Hepatocyte (in vitro differentiated cells): ENCODE measurements around the gene PARD3B. TPM values are rescaled to one million over a fixed set of nuclear protein-coding genes. Genes with fewer than 3 reads are reported as not detected.

Source experiments
- DNase-seq: peaks from one replicate; pipeline ENCODE4 v3.0.0-alpha.2; 2016; ENCODE audit warnings: low spot score
- H2AFZ ChIP-seq: fragments of 200-600 bp; sonication (generic); 2 replicates; pipeline ENCODE4 v1.6.0; 2016; ENCODE audit warnings: antibody characterized with exemption, mild to moderate bottlenecking
- H3K27ac ChIP-seq: fragments of 200-600 bp; sonication (generic); 2 replicates; pipeline ENCODE4 v1.5.1; 2016; ENCODE audit warnings: mild to moderate bottlenecking
- H3K27me3 ChIP-seq: fragments of 200-600 bp; sonication (generic); 2 replicates; pipeline ENCODE4 v1.6.1; 2016
- H3K36me3 ChIP-seq: fragments of 200-600 bp; sonication (generic); replicated peaks from 2 replicates; pipeline ENCODE4 v1.5.1; 2016; ENCODE audit warnings: low read depth; ENCODE audit not compliant: insufficient read depth
- H3K4me1 ChIP-seq: fragments of 200-600 bp; sonication (generic); 2 replicates; pipeline ENCODE4 v1.5.1; 2016; ENCODE audit warnings: mild to moderate bottlenecking, moderate library complexity; ENCODE audit not compliant: insufficient read depth
- H3K4me2 ChIP-seq: fragments of 200-600 bp; sonication (generic); 2 replicates; pipeline ENCODE4 v1.6.0; 2016
- H3K4me3 ChIP-seq: fragments of 200-600 bp; sonication (generic); 2 replicates; pipeline ENCODE4 v1.5.1; 2016; ENCODE audit warnings: mild to moderate bottlenecking
- H3K79me2 ChIP-seq: fragments of 200-600 bp; sonication (generic); 2 replicates; pipeline ENCODE4 v1.6.0; 2017; ENCODE audit warnings: mild to moderate bottlenecking
- H3K9me2 ChIP-seq: fragments of 200-600 bp; sonication (generic); replicated peaks from 2 replicates; pipeline ENCODE4 v1.6.0; 2017; ENCODE audit warnings: mild to moderate bottlenecking; ENCODE audit not compliant: insufficient read depth
- H3K9me3 ChIP-seq: fragments of 200-600 bp; sonication (generic); 2 replicates; pipeline ENCODE4 v1.5.1; 2016; ENCODE audit warnings: low read depth, mild to moderate bottlenecking
- H4K20me1 ChIP-seq: fragments of 200-600 bp; sonication (generic); 2 replicates; pipeline ENCODE4 v1.6.0; 2016; ENCODE audit warnings: mild to moderate bottlenecking; ENCODE audit not compliant: insufficient read depth, poor library complexity, severe bottlenecking
- CTCF ChIP-seq: fragments of 200-600 bp; sonication (generic); IDR thresholded peaks from 2 replicates; pipeline ENCODE4 v1.5.1; 2016; ENCODE audit warnings: antibody characterized with exemption, mild to moderate bottlenecking; ENCODE audit not compliant: poor library complexity
- EZH2 ChIP-seq: fragments of 200-600 bp; sonication (generic); IDR thresholded peaks from 2 replicates; pipeline ENCODE4 v1.6.1; 2016; ENCODE audit warnings: antibody characterized with exemption, mild to moderate bottlenecking, borderline replicate concordance
- EZH2phosphoT487 ChIP-seq: fragments of 200-600 bp; sonication (generic); IDR thresholded peaks from one replicate; pipeline ENCODE4 v1.6.1; 2018; ENCODE audit warnings: antibody characterized with exemption, mild to moderate bottlenecking, low read depth, moderate library complexity; ENCODE audit not compliant: unreplicated experiment, severe bottlenecking
- WGBS: methylation state at CpG from one replicate; pipeline ENCODE4 v1.1.6; 2016; ENCODE audit warnings: low lambda C conversion rate; ENCODE audit errors: missing lambda C conversion rate; 5-methylcytosine and 5-hydroxymethylcytosine counted together
- polyA plus RNA-seq: library from polyadenylated mRNA; unstranded; fragments of >200 nt; fragmentation: Nextera tagmentation; extraction: Ambion mirVana; gene quantifications from 2 replicates; pipeline ENCODE4 v1.2.1, GENCODE V29; 2016
- total RNA-seq: library from RNA; depleted of rRNA; stranded (reverse); fragments of >200 nt; gene quantifications from 2 replicates; pipeline ENCODE4 v1.2.3, GENCODE V29; 2014

The PARD3B gene
- total and polyA plus RNA-seq, 2 experiments from 2014 or later, result 11.5 to 21.7 TPM

GRCh38 chr2:205656461-205656860 lies 1111.2 kb downstream of the PARD3B start:
- Histone ChIP-seq H3K79me2 (no peaks in the 10 kb centered on the region), H3K4me2 (no peak overlapping the region), H3K27ac (no peak overlapping the region), H3K9me3 (no peaks in the 10 kb centered on the region), H4K20me1 (no peaks in the 10 kb centered on the region), H3K27me3 (no peaks in the 10 kb centered on the region), H3K4me3 (no peak overlapping the region), H3K9me2 (no peaks in the 10 kb centered on the region), H3K36me3 (no peaks in the 10 kb centered on the region), H3K4me1 (no peaks in the 10 kb centered on the region), H2AFZ (no peak overlapping the region)
- DNase-seq, result no peak
- WGBS, result 80% methylated on average over 7 of the region's 7 CpGs
- no peak for TF ChIP-seq EZH2
- TF ChIP-seq EZH2phosphoT487, result no peak
- no peak for TF ChIP-seq CTCF

- no peak overlapping the region for H3K27ac ChIP-seq
- no peaks in the 10 kb centered on the region for H3K9me3 ChIP-seq
- TF ChIP-seq CTCF (no peak), EZH2phosphoT487 (no peak), EZH2 (no peak)
- no peaks in the 10 kb centered on the region for H4K20me1 ChIP-seq
- 86% methylated on average over 4 of the region's 4 CpGs for WGBS
- H3K36me3 ChIP-seq, result no peaks in the 10 kb centered on the region
- no peaks in the 10 kb centered on the region for H3K9me2 ChIP-seq
- H3K27me3 ChIP-seq, result no peaks in the 10 kb centered on the region
- DNase-seq, result no peak
- H3K4me1 ChIP-seq, result no peaks in the 10 kb centered on the region
- H3K4me2 ChIP-seq, result no peak overlapping the region
- H3K4me3 ChIP-seq, result no peak overlapping the region
- H3K79me2 ChIP-seq, result no peaks in the 10 kb centered on the region
- no peak overlapping the region for H2AFZ ChIP-seq
Measured at GRCh38 chr2:205656941-205657340, 1111.7 kb downstream of the PARD3B start.

DNA sequence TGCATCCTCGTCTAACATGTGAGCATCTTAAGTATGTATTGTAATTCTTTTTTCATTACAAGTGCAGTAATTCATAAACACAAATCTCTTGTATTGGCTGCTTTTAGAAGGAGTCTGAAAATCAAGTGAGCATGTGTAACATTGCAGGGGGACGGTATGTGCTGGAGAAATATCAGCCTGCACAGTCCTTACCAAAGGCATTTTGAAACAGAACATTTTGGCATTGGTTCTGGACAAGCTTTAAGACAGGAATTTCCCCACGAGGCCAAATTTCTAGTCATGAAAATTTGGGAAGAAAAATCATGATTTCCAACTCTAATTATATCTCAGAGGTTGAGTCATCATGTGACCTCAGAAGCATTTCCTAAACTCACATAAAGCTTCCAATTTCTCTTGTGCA lies 1112.3 kb downstream of the PARD3B start:
- no peaks in the 10 kb centered on the region for H4K20me1 ChIP-seq
- no peak for DNase-seq
- H3K4me2 ChIP-seq, result no peak overlapping the region
- TF ChIP-seq EZH2phosphoT487 (no peak), CTCF (no peak), EZH2 (no peak)
- no peaks in the 10 kb centered on the region for H3K9me2 ChIP-seq
- H3K4me1 ChIP-seq, result no peaks in the 10 kb centered on the region
- no peak overlapping the region for H3K4me3 ChIP-seq
- no peaks in the 10 kb centered on the region for H3K9me3 ChIP-seq
- H2AFZ ChIP-seq, result no peak overlapping the region
- 62% methylated on average over 3 of the region's 3 CpGs for WGBS
- no peaks in the 10 kb centered on the region for H3K36me3 ChIP-seq
- no peaks in the 10 kb centered on the region for H3K79me2 ChIP-seq
- H3K27ac ChIP-seq, result no peak overlapping the region
- H3K27me3 ChIP-seq, result no peaks in the 10 kb centered on the region

DNA sequence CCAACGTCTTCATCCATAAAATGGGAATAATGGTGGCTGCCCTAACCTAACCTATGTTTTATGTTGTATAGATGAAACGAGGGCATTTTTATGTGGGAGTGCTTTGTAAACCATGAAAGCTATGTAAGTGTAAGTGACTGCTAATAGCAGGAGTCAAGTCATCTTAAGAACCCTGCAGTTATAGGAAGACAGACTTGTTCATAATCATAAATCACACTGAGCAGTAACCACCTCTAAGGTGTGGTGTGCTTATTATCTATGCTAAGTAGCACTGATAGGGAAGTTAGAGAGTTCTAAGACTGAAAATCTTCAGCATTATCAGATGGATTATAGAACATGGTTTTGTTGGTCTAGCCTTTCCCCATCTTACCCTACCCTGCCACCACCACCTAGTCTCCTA lies 1112.8 kb downstream of the PARD3B start:
- Histone ChIP-seq H4K20me1 (no peaks in the 10 kb centered on the region), H3K9me2 (no peaks in the 10 kb centered on the region), H3K36me3 (no peaks in the 10 kb centered on the region), H3K4me3 (no peak overlapping the region), H2AFZ (no peak overlapping the region), H3K27me3 (no peaks in the 10 kb centered on the region), H3K79me2 (no peaks in the 10 kb centered on the region), H3K4me2 (no peak overlapping the region), H3K4me1 (no peaks in the 10 kb centered on the region), H3K9me3 (no peaks in the 10 kb centered on the region), H3K27ac (no peak overlapping the region)
- no peak for DNase-seq
- TF ChIP-seq EZH2, result no peak
- TF ChIP-seq CTCF, result no peak
- TF ChIP-seq EZH2phosphoT487, result no peak
- 78% methylated on average over 2 of the region's 2 CpGs for WGBS
